NCI-H146 treated with DMSO at 0.1 percent for 48 hours (cell line): ENCODE results near the gene PCDH1.

Experiments
- DNase-seq: peaks from one replicate; lab custom pipeline; 2025; ENCODE audit not compliant: unreplicated experiment; lab: John Stamatoyannopoulos, UW

Gene PCDH1

DNA sequence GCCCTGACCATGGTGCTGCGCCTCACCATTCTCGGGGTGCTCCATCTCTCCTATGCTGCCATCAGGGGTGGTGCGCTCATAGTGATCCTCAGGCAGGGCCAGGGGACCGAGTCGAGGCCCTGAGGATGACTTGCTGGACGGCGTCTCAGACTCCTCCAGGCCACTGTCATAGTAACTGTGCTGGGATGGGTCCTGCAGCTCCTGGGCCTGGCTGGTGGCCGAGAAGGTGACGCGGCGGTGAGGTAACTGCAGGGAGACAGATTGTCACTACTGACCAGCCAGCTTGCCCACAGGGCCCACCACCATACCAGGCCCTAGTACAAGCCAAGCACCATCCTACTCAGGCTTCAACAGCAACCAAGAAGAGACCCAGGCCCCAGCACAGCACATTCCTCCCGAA lies 21.0 kb downstream of the PCDH1 start:
- no peak for DNase-seq

DNA sequence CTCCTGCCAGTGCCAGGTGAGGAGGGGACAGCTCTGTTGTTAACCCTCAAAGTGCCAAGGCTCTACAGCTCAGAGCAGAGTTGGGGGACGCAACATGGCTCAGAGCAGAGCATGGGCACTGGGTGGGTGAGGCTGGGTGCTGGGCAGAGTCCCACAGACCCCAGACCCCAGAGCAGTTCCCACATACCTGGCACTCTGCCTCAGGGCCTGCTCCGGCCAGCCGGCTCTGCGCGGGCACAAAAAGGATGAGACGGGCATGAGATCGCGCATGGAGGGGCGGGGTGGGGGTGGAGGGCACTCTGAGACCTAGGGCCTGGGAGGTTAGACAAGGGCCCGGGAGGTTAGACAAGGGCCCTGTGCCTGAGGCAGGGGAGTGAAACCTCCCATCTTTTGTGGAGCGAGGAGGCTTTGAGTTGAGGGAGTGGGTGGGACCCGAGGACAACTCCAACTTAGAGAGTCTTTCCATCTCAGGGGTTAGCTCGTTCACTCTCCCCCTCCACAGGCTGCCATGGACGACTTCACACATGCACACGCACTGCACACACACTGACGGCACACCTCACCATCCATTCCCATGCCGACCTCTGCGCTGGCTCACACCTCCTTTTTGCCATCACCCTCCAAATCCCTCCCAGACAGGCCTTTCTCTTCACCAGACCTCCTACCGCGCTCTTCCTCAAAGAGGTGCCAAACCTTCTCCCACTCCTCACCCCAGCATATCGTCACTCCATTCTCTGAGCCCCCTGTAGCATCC lies 22.0 kb downstream of the PCDH1 start:
- DNase-seq = no peak

DNA sequence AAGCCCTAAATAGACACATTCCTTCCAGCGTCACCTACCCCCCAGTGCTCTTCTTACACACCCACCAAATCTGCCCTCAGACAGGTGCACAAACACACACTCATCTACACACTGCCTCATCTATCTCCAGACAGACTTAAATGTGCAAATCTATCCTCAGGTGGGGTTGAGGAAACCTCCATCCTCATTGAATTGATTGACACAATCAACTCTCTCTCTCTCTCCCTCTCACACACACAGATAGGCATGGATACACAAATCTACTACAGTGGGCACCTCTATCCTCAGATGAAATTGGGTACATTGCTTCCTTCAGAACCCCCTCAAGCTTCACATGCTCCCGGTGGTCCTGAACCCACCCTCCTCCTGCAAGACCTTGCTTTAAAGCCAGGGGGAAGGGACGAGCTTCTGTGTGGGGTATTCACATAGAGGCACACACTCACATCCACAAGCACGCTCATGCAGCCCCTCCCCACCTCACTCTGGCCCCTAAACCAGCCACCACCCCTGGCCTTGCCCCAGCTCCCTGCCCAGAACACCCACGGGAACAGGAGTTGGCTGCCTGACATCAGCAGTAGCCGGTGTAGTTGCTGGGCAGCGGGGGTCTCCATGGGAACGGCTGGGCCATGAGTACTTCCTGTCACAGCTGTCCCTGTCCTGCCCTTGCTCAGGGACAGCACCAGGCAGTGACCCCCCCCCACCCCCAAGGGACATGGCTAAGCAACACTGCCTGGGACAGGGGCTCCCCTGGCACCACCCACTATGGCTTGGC lies 22.8 kb downstream of the PCDH1 start:
- DNase-seq = no peak

DNA sequence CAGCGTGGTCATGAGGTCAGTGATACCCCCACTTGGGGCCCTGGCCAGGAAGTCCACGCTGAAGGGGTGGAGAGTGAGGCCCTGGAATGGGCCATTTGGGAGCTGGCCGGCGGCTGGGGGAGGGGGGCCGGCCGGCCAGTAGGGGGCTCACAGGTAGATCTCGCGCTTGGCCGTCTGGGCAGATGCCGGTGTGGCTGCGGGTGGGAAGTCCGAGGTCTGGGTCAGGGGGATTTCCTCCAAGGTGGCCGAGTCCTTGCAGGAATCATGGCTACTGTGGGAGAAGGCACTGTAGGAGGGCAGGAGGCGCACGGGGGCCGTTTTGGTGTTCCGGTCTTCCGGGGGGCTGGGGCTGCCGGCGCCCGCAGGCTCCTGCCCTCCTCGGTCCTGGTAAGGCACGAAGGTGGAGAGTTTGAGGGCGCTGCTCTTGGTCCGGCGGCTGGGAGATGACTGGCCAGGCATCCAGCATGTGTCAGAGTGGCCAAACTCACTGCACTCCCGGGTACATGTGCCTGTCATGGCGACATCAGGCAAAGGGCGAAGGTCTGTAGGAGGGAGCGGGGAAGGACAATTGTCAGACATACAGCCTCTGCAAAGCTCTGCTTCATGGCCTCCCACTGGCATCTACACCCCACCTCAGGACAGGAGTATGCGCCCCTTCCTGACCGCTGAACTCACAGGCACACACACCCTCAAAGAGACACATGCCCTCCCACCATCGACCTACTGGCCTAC lies 24.1 kb downstream of the PCDH1 start:
- DNase-seq = no peak

DNA sequence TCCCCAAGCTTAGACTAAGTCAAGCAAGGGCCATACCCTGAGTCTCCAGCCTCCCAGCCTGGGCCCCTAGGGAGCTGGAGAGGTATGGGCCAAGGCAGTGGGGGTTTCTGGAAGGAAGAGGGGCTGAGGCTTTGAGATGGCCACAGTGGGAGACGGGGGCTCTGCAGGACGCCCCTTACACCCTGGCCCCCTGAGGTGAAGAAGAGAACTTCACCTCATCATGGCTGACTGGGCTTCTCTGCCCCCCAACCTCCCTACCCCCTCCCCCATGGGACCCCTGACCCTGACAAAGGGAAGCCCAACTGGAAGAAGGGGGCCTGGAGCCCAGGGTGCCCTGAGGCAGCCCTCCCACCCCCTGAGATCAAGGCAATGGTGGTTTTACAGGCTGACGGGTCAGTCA lies 25.8 kb downstream of the PCDH1 start:
- no peak for DNase-seq

DNA sequence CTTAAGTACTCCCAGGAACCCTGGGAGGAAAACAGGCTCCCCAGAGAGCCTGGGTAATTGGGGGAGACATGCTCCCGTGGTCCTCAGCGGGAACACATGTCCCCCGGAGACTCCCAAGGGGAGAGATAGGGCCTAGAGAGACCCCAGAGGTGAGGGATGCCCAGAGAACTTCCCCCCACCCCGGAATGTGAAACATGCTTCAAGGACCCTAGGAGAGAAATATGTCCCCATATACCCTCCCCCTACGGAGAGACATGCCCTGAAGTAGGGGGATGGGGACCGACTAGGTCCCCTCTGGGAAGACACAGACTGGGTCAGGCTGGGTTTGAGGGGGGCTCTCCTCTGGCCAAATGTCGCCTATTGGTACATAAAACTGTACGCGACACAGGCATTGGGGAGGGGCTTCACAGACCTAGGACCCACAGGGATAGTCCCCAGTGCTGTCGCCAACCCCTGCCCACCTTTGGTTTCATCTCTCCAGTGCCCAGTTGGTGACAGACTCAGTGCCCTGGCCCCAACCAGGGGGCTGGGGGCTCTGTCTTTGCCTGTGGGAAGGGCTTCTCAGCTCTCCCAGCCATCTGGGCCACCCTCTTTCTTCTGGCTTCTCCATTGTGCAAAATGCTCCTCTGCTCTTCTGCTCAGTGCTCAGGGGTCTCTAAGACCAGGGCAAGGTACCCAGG lies 26.9 kb downstream of the PCDH1 start:
- no peak for DNase-seq

DNA sequence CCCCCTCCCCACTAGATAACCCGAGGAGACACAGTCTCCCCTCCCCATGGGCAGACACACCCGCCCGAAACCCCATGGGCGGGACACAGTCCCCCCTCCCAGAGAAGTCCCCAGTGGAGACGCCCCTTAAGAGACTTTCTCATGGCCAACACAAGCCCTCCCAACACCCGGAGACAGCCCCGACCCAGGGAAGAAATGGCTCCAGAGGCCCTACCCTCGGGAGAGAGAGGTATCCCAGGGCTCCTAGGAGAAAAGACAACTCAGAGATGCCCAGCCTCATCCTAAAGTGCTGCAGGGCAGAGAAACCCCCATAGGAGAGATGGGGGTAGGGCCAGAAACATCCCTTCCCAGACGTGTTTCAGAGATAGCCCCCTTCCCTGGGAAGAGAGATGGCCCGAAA lies 27.4 kb downstream of the PCDH1 start:
- DNase-seq = no peak

DNA sequence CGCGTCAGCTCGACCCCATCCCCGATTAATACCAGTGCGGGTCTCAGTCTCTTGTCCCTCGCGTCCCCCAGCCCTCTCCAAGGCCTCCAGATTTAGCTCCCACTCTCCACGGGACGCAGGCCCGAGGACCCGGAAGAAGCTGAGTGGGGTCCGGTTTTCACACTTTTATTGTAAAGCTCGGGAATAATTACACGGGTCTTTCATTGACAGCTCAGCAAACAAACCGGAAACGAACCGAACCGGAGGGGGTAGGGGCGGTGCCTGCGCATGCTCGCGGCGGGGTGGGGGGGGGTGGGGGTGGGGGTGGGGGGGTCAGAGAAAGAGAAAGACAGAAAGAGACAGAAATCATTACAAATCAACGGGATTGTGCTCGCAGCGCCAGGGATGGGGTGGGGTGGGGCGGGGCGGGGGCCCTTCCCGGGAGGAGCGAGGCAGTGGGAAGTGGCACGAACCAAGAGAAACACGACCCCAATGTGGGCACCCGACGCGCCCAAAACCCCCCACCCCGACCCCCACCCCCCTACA lies 27.9 kb downstream of the PCDH1 start:
- peak; percentile 44 for DNase-seq

DNA sequence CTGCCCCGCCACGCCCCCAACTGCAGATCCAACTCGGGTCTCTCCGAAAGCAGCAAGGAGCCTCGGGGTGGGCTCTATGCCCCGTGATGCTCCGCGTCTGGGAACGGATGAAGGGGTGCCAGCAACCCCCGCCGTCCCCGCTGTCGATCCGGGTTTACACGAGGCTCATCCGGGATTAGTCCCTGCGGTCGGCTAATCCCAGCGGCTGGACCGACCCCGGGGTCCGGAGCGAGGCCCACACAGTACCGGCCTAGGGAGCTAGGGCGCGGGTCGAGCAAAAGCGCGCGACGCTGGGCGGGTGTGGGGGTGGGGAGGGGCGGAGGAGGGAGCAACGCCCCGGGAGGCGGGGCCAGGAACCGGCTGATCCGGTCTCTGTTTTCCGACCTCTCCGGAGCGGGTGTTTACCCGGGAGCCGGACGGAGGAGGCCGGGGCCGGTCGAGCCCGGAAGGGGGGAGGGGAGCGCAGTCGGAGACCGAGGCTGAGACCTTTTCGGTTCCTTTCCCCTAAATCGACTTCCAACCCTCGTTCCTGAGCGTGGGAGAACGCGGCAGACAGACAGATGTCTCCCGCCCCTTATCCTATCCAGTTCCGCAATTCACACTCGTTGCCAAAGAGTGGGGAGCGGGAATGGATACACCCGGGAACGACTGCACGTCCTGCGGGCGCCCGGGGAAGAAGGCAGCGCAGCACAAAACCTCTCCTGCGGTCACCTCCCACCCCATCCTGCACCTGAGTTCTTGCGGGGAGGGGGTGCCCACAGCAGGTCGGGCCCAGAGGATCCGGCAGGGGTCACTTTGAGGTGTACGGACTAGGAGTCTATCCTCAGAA lies 28.6 kb downstream of the PCDH1 start:
- peak; percentile 44 for DNase-seq

DNA sequence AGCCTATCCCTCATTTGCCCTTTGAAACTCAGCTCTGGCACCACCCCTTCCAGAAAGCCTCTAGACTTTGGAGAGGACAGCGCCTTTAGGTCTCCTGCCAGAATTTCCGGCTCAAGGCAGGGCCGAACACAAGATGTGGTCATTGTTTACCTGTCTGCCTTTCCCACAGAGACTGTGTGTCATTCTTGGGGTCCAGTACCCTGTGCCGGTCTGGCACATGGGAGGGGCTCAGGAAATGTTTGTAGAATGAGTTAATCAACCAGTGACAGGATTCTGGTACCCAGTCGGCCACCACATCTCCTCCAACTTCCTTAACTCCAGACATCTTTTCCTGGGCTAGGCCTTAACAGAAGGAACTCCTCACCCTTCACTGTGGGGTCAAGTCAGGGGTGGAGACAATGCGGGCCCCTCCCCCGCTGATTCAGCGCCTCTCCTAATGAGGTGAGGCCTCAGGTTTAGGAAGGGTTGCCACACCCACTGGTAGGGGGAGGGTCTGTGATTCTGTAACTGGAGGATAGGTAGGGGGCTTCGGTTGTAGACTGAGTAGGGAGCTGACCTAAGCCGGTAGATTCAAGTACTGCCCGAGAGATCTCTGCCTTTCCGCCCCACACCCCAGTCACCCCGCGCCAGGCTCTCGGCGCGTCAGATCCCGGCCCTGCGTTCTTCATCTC lies 29.3 kb downstream of the PCDH1 start:
- no peak for DNase-seq

DNA sequence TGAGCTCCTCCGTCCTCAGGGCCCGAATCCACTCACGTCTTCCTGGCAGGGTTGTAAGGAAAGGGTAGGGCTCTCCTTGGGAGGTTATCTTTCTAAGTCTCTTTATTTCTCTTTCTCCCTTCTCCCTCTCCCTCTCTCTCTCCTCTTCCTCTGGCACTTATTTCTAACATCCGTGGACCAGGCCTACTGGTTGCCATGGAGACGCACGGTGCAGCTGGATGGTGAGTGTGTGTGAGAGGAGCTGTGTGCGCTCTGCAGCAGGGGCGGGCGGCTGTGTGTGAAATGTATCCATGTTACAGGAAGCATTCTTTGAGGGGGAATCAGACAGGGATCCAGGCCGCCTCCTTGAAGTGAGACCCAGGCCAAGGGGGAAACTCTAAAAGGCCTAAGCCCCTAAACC lies 32.2 kb downstream of the PCDH1 start:
- peak; percentile 27 for DNase-seq

DNA sequence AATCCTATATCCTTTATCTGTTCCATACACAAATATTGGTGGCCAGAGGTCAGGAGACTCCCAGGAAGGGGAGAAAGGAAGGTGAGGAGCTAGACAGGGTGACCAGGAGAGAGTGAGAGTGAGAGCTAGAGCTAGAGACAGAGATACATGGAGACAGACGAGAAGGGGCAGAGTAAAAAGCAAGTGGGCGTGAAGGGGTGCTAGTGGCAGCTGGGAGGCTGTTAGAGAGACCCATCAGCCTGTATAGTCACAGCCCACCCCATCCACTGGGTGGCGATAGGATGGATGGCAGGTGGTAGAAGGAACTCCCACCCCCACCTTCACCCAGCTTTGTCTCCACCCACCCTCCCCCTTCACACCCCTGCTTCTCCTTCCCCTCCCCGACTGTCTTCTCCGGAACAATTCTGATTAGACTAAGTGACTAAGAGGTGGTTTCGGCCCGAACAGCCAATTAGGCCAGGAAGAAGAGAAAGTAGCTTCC lies 32.8 kb downstream of the PCDH1 start:
- DNase-seq = no peak

DNA sequence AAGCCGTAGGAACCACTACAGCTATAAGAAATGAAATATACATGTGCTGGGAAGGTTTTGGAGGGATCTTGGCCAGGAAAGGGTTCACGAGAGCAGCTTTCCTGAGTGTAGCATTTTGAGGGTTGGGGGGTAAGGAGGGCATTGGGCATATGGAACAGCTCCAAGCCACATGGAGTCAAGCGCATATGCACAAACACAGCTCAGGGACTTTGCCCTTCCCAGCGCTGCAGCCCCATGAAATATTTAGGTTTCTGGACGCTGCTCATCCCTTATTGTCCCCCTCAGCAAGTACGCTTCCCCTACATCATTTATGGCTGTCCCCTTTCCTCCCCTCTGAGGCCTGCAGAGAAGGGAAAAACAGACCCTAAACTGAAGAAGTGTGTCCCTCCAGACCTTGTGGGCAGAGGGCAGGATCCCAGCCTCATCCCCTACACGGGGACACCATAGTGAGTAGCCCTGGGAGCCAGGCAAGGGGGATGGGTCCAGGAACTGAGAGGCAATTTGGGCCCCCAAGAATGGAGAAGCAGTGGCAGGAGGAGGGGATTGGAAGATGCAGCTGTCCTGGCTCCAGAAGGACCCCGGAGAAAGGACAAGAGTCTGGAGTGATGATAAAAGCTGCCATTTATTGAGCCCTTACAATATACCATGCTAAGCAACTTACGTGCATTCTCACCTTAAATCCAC lies 33.7 kb downstream of the PCDH1 start:
- no peak for DNase-seq

DNA sequence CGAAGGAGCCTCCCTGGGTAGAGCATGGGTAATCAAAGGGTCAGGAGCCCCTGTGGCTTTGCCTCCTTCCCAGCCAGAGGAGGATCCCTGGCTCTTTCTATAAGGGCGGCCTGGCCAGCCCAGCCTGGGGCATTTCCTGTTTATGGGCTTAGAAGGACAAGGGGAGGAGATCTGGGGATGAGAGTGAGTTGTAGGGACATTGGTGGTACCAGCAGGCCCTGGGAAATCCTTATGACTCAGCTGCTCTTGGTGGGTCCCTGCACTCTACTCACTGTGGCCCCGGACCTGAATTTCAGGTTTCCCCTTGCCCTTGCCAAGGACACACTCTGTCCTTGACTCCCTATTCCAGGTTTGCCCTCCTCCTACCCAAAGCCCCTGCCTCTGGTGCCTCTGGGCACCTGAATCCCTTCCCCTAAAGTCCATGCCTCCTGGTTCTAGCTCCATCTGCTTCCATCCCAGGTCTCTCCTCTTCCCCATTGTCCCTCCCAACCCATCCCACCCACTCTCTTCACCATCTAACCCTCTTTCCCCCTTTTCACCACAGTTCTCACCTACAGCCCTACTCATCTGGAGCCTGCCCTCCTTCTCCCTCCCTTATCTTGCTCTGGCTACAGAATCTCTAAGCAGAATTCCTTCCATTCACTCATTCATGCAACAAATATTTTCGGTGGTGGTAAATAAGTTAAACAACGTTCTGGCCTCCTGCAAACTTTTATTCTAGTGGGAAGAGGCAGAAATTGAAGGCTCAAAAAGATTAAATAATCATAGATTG lies 34.9 kb downstream of the PCDH1 start:
- DNase-seq = no peak

DNA sequence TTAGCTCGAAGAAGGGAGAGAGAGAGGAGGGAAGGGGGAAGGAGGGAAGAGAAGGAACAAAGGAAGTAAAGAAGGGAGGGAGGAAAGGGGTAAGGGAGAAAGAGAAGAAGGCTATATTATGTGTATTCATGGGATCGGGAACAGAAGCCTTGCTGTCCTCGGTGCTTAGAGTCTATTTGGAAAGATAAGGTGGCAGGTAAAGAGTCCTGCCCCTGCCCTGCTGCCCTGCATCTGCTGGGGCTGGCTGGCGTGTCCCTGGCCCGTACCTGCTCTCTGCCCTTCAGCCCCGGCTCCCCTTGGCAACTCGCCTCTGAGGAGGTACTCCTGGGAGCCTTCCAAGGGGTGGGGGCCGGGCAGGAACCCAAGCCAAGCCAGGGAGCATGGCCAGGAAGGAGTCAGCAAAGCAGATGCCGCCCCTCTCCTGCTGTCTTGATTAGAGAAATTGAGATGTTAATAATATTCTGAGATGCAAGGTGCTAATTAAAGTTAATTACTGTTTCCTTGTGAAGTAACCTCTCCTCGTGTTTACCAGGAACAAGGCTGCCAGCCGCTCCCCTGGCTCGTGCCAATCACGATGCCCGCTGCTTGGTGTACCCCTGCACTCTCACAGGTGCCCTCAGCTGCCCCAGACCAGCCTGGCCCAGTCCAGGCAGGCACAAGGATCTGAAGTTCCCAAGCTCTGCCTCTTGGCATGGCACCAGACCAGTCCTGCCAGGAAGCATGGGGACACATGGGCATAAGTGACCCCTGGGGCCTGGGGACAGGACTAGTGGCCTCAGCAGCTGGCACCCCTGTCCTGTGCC lies 36.6 kb downstream of the PCDH1 start:
- DNase-seq = no peak

DNA sequence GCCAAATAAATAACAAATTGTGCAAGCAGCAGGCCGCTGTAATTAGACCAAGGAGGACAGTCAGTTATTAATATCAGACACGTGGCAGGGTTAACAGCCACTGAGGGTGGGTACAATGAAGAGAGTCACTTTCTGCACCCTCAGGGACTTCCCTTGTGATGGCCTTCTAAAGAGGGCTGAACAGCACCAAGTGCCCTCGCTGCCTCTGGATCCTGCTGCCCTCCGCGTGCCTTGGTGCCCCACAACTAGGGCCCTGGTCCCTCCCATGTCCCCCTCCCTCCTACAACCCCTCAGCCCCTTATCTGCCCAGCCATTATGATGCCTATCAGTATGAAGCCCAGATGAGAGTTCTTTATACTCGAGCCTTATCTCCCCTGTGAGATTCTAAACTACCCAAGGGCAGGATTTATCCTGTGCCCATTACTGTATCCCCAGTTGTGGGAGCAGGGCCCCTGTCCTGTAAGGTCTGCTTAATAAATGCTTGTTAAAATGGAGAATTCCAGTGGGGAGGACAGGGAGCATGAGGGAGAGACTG lies 37.3 kb downstream of the PCDH1 start:
- DNase-seq = no peak

DNA sequence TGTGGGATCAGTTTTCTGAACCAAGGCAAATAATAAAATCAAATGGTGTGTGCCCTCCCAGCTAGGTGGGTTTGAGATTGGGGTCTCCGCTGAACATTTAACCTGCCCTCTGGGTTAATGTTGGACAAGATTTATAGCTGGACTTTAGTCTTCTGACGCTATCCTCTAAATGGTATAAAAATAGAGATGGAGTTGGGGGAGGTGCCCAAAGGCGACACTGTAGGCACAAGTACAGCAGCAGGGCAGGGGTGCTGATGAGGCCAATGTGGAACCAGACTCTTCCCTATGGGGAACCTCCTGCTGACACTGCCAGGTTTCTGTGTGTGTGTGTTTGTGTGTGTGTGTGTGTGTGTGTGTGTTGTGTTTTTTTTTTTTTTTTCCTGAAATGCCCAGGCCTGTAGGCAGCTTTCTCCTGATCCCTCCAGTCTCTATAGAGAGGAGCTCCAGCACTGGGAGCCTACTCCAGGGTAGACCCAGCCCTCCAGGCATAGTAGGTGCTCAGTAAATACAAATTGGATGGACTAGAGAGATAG lies 37.9 kb downstream of the PCDH1 start:
- DNase-seq = no peak
